GM10248 (cell line): ENCODE measurements around the gene GPSM1.

Experiments used
- CTCF ChIA-PET: fragments of 300-600 bp; sonication (Branson Sonifier 250); formaldehyde crosslinking; extraction: SDS; loops from one replicate; lab custom pipeline; 2021; ENCODE audit warnings: antibody characterized with exemption; lab: Yijun Ruan, JAX
- POLR2A ChIA-PET: fragments of 350-650 bp; sonication (Branson Sonifier 250); formaldehyde crosslinking; extraction: SDS; loops from one replicate; lab custom pipeline; 2020; ENCODE audit warnings: antibody characterized with exemption; lab: Yijun Ruan, JAX
- DNase-seq: peaks from one replicate; pipeline ENCODE4 v3.0.0; 2012; ENCODE audit errors: extremely low spot score
- TF ChIP-seq, protein P1 (sequence below): IDR thresholded peaks from 2 replicates; pipeline ENCODE4 v1.5.1; 2012; ENCODE audit warnings: mild to moderate bottlenecking, low read depth; ENCODE audit errors: extremely low read depth, missing control alignments, control extremely low read depth

GPSM1 gene

DNA sequence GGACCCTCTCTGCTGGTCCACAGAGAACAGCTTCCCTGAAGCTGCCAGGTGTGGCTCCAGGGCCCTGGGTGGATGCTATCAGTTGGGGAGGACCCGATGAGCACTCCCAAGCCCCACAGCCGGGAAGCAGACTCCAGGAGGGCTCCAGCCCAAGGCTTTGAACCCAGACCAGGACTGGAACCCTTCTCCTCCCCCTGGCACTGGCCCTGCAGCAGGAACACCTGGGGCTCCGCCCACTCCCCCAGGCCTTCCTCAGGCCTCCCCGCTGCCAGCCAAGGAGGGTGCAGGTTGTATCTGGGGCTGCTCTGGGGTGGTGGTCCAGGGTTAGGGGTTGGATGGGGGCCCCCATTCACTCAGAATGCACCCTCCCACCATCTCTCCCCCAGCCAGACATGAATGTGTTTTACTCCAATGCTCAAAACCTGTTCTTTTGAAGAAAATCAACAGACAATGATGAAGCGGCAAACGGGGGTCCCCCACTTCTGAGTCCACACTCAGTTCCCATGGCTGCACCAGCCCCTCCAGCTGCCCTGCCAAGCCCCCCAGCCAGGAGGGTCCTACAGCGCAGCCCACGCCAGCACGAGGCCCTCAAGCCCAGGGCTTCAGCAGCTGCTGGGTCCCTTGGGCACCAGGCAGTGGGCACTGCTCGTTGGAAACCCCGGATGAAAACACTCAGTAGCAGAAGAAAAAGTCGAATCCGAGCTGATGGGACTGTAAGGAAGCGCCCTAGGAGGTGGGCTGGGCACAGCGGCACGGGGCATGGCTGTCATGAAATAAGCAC, 46.6 kb upstream of the GPSM1 start:
- CTCF ChIA-PET, result interaction anchor here (0.6 kb wide), 1 partner anchor 110 kb away, joined by 3 read pairs; no protein-coding TSS in a partner anchor

DNA sequence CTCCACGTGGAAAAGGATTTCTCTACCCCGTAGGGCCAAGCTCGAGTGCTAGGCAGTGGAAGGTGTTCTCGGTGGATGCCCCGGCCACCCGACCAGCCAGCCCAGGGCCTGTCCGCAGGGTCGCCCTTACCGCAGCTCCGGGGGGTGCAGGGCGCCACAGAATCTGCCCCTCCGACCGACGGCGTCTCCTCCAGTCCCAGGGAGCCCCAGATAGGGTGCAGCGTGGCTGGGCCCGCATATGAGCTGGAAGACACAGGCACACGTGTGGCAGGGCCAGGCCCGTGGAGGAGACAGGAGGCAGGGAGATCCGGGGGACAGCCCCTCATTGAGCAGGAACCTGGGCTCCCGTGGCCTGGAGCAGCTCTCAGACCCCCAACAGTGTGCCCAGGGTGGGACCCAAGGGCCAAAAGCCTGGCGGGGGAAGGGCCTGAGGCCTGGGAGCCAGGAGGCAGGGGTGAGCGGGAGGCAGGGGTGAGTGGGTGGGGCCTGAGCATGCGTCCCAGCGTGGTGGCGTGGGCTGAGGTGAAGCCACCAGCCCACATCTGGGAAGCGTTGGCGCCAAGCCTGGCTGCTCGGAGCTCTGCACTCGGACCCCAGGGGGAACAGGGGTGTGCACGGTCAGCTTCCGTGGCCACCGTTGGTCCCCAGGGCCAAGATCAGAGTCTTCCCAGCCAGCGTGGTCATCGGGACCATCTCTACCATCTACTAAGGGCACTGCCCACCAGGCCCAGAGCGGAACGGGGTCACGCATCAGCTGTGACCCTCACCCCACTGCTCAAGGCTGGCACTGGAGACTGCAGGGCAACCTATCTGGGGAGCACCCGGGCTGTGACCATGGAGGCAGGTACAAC, 45.7 kb upstream of the GPSM1 start:
- TF ChIP-seq, protein P1, sequence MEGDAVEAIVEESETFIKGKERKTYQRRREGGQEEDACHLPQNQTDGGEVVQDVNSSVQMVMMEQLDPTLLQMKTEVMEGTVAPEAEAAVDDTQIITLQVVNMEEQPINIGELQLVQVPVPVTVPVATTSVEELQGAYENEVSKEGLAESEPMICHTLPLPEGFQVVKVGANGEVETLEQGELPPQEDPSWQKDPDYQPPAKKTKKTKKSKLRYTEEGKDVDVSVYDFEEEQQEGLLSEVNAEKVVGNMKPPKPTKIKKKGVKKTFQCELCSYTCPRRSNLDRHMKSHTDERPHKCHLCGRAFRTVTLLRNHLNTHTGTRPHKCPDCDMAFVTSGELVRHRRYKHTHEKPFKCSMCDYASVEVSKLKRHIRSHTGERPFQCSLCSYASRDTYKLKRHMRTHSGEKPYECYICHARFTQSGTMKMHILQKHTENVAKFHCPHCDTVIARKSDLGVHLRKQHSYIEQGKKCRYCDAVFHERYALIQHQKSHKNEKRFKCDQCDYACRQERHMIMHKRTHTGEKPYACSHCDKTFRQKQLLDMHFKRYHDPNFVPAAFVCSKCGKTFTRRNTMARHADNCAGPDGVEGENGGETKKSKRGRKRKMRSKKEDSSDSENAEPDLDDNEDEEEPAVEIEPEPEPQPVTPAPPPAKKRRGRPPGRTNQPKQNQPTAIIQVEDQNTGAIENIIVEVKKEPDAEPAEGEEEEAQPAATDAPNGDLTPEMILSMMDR, result no peak
- no peak for DNase-seq
- CTCF ChIA-PET, result interaction anchor here (1.3 to 3.4 kb wide), 3 partner anchors 15 to 160 kb away, joined by 5 to 23 read pairs (median 23); no protein-coding TSS in a partner anchor
- POLR2A ChIA-PET, result no interaction called here

More for the DNA sequence above, 46.6 kb upstream of the GPSM1 start:
- TF ChIP-seq, protein P1, result no peak
- POLR2A ChIA-PET, result no interaction called here
- DNase-seq, result no peak

DNA sequence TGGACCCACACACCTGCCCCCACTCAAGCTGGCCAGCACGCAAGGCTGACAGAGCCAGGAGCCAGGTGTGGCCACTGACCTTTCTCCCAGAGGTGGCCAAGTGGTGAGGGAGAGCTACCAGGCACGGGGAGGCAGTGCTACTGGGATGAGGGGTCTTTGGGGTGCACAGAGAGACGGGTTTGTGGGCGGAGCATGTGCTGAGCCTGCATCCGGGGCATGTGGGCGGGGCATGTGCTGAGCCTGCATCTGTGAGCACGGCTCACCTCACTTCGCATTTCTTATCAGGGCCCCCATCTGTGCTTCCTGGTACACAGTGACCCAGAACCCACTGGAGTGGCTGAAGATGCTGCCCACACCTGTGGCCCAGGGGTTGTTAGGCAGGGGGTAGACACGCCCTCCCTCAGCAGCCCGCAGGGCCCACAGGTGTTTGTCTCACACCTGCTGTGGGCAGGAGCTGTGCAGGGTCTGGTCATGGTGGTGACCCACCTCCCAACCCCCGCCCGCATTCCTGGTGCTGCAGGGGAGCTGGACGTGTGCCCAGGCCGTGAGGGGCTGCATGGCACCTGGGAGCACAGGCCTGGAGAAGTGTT, 45.0 kb upstream of the GPSM1 start:
- CTCF ChIA-PET, result interaction anchor here (0.9 to 3.4 kb wide), 7 partner anchors 8 to 679 kb away, joined by 3 to 23 read pairs (median 4); no protein-coding TSS in a partner anchor
- TF ChIP-seq, protein P1, result no peak
- DNase-seq, result no peak
- POLR2A ChIA-PET, result no interaction called here

DNA sequence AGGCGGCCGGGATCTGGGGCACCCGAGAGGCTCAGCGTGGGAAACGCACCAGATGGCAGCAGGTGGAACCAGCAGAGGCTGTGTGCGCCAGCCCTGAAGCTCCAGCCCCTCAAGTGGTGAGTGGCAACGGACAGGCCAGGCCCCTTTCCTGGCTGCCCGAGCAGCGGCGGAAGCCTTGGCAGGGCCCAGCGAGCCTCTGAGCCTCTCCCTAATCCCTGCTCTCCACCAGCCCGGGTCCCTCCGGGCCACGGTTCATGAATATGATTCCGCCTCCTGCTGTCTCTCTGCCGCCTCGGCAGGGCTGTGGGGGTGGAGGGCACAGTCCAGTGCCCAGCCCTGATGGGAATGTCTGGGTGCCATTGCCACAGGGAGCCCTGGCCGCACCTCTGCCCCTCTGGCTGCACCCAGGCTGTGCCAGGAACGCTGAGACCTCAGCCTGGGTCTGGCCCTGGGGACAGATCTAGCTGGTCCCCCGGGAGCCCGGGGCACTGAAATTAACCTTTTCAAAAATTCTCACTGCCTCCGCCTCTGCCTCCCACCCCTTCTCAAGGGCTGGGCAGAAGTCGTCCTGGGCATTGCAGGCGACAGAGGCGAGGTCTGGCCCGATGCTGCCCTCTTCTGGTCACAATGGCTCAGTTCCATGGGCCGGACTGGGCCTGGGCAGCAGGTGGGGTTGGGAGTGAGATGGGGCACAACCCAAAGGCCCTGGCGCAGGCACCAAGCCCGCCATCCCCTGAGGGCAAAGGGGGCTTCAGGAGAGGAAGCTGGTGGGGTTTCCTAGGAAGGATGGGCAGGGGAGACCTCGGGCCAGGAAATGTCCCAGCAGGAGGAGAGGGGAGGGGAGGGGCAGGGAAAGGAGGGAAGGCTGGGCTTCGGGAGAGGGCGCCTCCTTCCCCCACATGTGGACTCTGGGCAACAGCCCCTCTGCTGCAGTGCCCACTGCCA, 43.8 kb upstream of the GPSM1 start:
- DNase-seq, result peak; percentile 91
- ChIA-PET POLR2A (no interaction called here), CTCF (interaction anchor here (0.8 to 3.4 kb wide), 15 partner anchors 9 to 680 kb away, joined by 3 to 23 read pairs (median 3); no protein-coding TSS in a partner anchor)
- TF ChIP-seq, protein P1, result peak; percentile 99

DNA sequence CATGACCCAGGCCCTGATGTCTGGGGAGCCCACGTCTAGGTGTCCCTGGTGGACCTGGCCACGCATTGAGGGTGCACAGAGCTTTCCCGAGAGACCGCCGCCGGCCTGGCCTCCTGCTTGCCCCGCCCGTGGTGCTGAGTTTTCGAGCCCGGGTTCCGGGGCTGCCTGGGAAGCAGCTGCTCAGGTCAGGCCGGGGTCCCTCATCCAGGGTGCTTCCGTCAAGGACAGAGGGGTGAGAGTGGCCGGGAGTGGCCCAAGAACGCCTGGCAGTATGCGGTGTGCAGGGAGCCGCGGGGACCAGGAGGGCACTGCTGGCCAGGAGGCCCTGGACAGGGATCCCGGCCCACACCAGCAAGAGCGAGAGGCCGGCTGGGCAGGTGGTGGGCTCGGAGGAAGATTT, 43.0 kb upstream of the GPSM1 start:
- ChIA-PET POLR2A (no interaction called here), CTCF (interaction anchor here (0.9 to 3.4 kb wide), 9 partner anchors 12 to 125 kb away, joined by 3 to 23 read pairs (median 3); no protein-coding TSS in a partner anchor)
- DNase-seq, result no peak
- TF ChIP-seq, protein P1, result no peak
